Measurements from ENCODE around the gene KPTN. TPM values are rescaled to one million over a fixed set of nuclear protein-coding genes. Genes with fewer than 3 reads are reported as not detected.

The KPTN gene
- total and polyA plus RNA-seq, 2 of the 8 experiments (the other 6 are each of a cell fraction or from before 2014, with no cell fraction given), result 23.6 to 31.3 TPM

GRCh38 chr19:47465957-47466356 lies 18.1 kb downstream of the KPTN start:
- ChIA-PET CTCF (ENCODE audit: partially characterized antibody) (interaction anchor here (0.9 to 4.1 kb wide), 2 partner anchors 13 to 18 kb away, joined by 3 to 16 read pairs; no protein-coding TSS in a partner anchor), POLR2A (ENCODE audit: partially characterized antibody) (interaction anchor here (2.0 kb wide), 1 partner anchor 18 kb away, joined by 5 read pairs; no protein-coding TSS in a partner anchor)
- no peak overlapping the region for H2BK20ac ChIP-seq (ENCODE audit: low read length)
- H4K5ac ChIP-seq (ENCODE audit: insufficient read length, low read depth, low read length), result no peak overlapping the region
- H3K79me1 ChIP-seq (ENCODE audit: low read depth, low read length), result no peaks in the 10 kb centered on the region
- H2BK15ac ChIP-seq (ENCODE audit: low read length), result no peak overlapping the region
- no peaks in the 10 kb centered on the region for H3K79me2 ChIP-seq (ENCODE audit: control insufficient read depth in 1 of 2, insufficient read depth in 2 of 2, low read length in 2 of 2)
- WGBS, 2 experiments (ENCODE audit: extremely low coverage in 1 of 2, insufficient coverage in 1 of 2, insufficient read length in 1 of 2, insufficient replicate concordance in 2 of 2, low coverage in 1 of 2, low lambda C conversion rate in 2 of 2, missing lambda C conversion rate in 1 of 2), result 89% methylated on average over 26 of the region's 27 CpGs; no CpG with 5 or more reads in 1 of the 2 experiments
- no peak for FAIRE-seq
- H3K9ac ChIP-seq (replicated peaks in 1 of 4; ENCODE audit: extremely low read depth in 1 of 4, low read depth in 3 of 4, low read length in 3 of 4), result no peak overlapping the region
- H3K4me2 ChIP-seq (ENCODE audit: insufficient read depth in 1 of 2, low read depth in 2 of 2, low read length in 2 of 2), result no peak overlapping the region
- no peak overlapping the region; the same call in 1 of the 2 replicates for H4K8ac ChIP-seq (ENCODE audit: extremely low read depth, insufficient read depth, low read length)
- no peak overlapping the region for H3K4me3 ChIP-seq (ENCODE audit: extremely low read depth in 1 of 4, insufficient read depth in 2 of 4, low read depth in 3 of 4, low read length in 4 of 4)
- no peak overlapping the region for H3K14ac ChIP-seq (ENCODE audit: insufficient read length)
- DNase-seq (ENCODE audit: low read depth in 1 of 2, low spot score in 2 of 2), result no peak
- no peak overlapping the region for H3K4ac ChIP-seq (replicated peaks; ENCODE audit: insufficient read length, low read depth, low read length)
- H3K23ac ChIP-seq (ENCODE audit: insufficient read length), result no peak overlapping the region
- no peak overlapping the region; the same call in 1 of the 2 replicates for H2BK5ac ChIP-seq (ENCODE audit: low read depth, low read length)
- no peak overlapping the region for H3K18ac ChIP-seq (ENCODE audit: extremely low read depth, low read length)
- peaks cover 4 to 29% (median 18%) of the 10 kb centered on the region in 4 experiments for H3K4me1 ChIP-seq (replicated peaks in 1 of 4; ENCODE audit: control insufficient read depth in 3 of 4, insufficient read depth in 4 of 4, low read length in 3 of 4)
- H3K27ac ChIP-seq (ENCODE audit: low read depth, low read length), result no peak overlapping the region
- 0 out of 2 replicates have a peak overlapping the region, but pooled peaks have one; percentile 50 for H2BK12ac ChIP-seq (ENCODE audit: low read depth, low read length)
- H3K56ac ChIP-seq (replicated peaks; ENCODE audit: insufficient read length, low read depth, low read length), result no peak overlapping the region
- H3K23me2 ChIP-seq (ENCODE audit: low read depth, low read length), result peaks cover 1% of the 10 kb centered on the region; the same call in 1 of the 2 replicates
- H3K36me3 ChIP-seq (ENCODE audit: control insufficient read depth in 2 of 4, insufficient read depth in 4 of 4, low read length in 3 of 4), result no peaks in the 10 kb centered on the region
- no peak overlapping the region for H2AFZ ChIP-seq (ENCODE audit: low read length)
- H2AK5ac ChIP-seq (ENCODE audit: low read depth, low read length), result no peak overlapping the region
- no peak overlapping the region for H2BK120ac ChIP-seq (replicated peaks; ENCODE audit: low read depth, low read length)
- H3K9me3 ChIP-seq (ENCODE audit: insufficient read depth in 2 of 2, low read depth in 1 of 2, low read length in 1 of 2), result no peaks in the 10 kb centered on the region
- H3K27me3 ChIP-seq (replicated peaks in 1 of 4; ENCODE audit: control insufficient read depth in 3 of 4, extremely low read depth in 1 of 4, insufficient read depth in 3 of 4, low read length in 3 of 4), result peaks cover 0 to 5% (median 3%) of the 10 kb centered on the region in 4 experiments; a peak in 3 of 7 replicates
- H4K20me1 ChIP-seq (replicated peaks in 1 of 2; ENCODE audit: control insufficient read depth in 1 of 2, insufficient read depth in 2 of 2, low read length in 2 of 2), result no peaks in the 10 kb centered on the region
- no peak overlapping the region for H4K91ac ChIP-seq (replicated peaks; ENCODE audit: insufficient read length, low read length)
- TF ChIP-seq MAFK (IDR thresholded peaks at IDR 0.05; ENCODE audit: low read depth, low read length) (no peak), SIX5 (IDR thresholded peaks at IDR 0.05; ENCODE audit: low read depth, low read length) (no peak), SRF (IDR thresholded peaks at IDR 0.05; ENCODE audit: low read depth, low read length) (no peak), SAP30 (IDR thresholded peaks at IDR 0.05; ENCODE audit: insufficient read depth, insufficient replicate concordance, low read length) (no peak), KDM4A (IDR thresholded peaks at IDR 0.05; ENCODE audit: low read depth, low read length, severe bottlenecking) (no peak), USF2 (IDR thresholded peaks at IDR 0.05; ENCODE audit: low read length) (no peak), SIRT6 (IDR thresholded peaks at IDR 0.05; ENCODE audit: low read length) (no peak), NRF1 (IDR thresholded peaks at IDR 0.05; ENCODE audit: low read depth, low read length) (no peak), CEBPB (IDR thresholded peaks at IDR 0.05; ENCODE audit: low read depth, low read length) (no peak), SP2 (IDR thresholded peaks at IDR 0.05; ENCODE audit: low read length) (no peak), E2F6 (IDR thresholded peaks at IDR 0.05) (no peak), MAX (IDR thresholded peaks at IDR 0.05) (no peak)

Data from H1 (cell line).